Testis (tissue), 2 donors: ENCODE results near the gene ZNF777.

Experiments
- CTCF ChIP-seq, 3 experiments: fragments of 450-650 bp in 2 of 3; fragments of 200-600 bp in 1 of 3; sonication (generic) in 1 of 3; IDR thresholded peaks; one replicate each; pipeline ENCODE4 v1.5.1; 2016 to 2019; ENCODE audit warnings: antibody characterized with exemption in 3 of 3, mild to moderate bottlenecking in 2 of 3, moderate library complexity in 1 of 3
- POLR2A ChIP-seq: fragments of 450-650 bp; IDR thresholded peaks from one replicate; pipeline ENCODE4 v1.6.1; 2017; ENCODE audit warnings: antibody characterized with exemption, mild to moderate bottlenecking, moderate library complexity

GRCh38 chr7:149450821-149451220 is 10.0 kb downstream of the ZNF777 start:
- no peak for TF ChIP-seq CTCF (IDR thresholded peaks at IDR 0.05)
- no peak for TF ChIP-seq POLR2A
